Neuronal stem cell (in vitro differentiated cells): Measurements from ENCODE around the gene TNNC1.

Experiments used
- DNase-seq: peaks from one replicate; pipeline ENCODE4 v3.0.0-alpha.2; 2013; ENCODE audit warnings: low spot score
- H2AFZ ChIP-seq: one replicate; pipeline ENCODE4 v1.6.1; 2013; ENCODE audit warnings: mild to moderate bottlenecking, low read length, inconsistent platforms
- H2AK5ac ChIP-seq: 2 replicates; pipeline ENCODE4 v1.6.1; 2013; ENCODE audit warnings: low read depth, mild to moderate bottlenecking, inconsistent platforms, low read length, moderate library complexity, mixed read lengths
- H2BK120ac ChIP-seq: 2 replicates; pipeline ENCODE4 v1.6.1; 2013; ENCODE audit warnings: low read depth, mild to moderate bottlenecking, inconsistent platforms, low read length, moderate library complexity, mixed read lengths
- H2BK12ac ChIP-seq: one replicate; pipeline ENCODE4 v1.6.1; 2013; ENCODE audit warnings: low read length, inconsistent platforms
- H2BK15ac ChIP-seq: 2 replicates; pipeline ENCODE4 v1.6.1; 2013; ENCODE audit warnings: mild to moderate bottlenecking, low read length, inconsistent platforms, mixed read lengths
- H2BK5ac ChIP-seq: one replicate; pipeline ENCODE4 v1.6.1; 2013; ENCODE audit warnings: inconsistent platforms, mild to moderate bottlenecking, low read length, moderate library complexity
- H3K14ac ChIP-seq: one replicate; pipeline ENCODE4 v1.6.1; 2013; ENCODE audit warnings: low read length, inconsistent platforms
- H3K18ac ChIP-seq: 2 replicates; pipeline ENCODE4 v1.6.1; 2013; ENCODE audit warnings: low read length, inconsistent platforms
- H3K23ac ChIP-seq: 2 replicates; pipeline ENCODE4 v1.6.1; 2013; ENCODE audit warnings: low read depth, mild to moderate bottlenecking, mixed read lengths, low read length, inconsistent platforms; ENCODE audit not compliant: poor library complexity
- H3K27ac ChIP-seq: replicated peaks from 3 replicates; pipeline ENCODE4 v1.5.1; 2013; ENCODE audit warnings: low read length, inconsistent platforms
- H3K27me3 ChIP-seq, 3 experiments: 2 replicates each; pipeline ENCODE4 v1.6.1; 2013; ENCODE audit warnings: low read length in 3 of 3, mild to moderate bottlenecking in 2 of 3, inconsistent platforms in 1 of 3, low read depth in 1 of 3, mixed read lengths in 1 of 3, moderate library complexity in 1 of 3; ENCODE audit not compliant: control insufficient read depth in 3 of 3, insufficient read depth in 3 of 3
- H3K36me3 ChIP-seq, 2 donors: replicated peaks in 1 of 2; 2 replicates each; pipeline ENCODE4 v1.6.1; 2013; ENCODE audit warnings: low read length in 2 of 2; ENCODE audit not compliant: control insufficient read depth in 2 of 2, insufficient read depth in 2 of 2
- H3K4ac ChIP-seq: 2 replicates; pipeline ENCODE4 v1.6.1; 2013; ENCODE audit warnings: inconsistent platforms, mild to moderate bottlenecking, low read length, moderate library complexity
- H3K4me1 ChIP-seq, 2 donors: 1 replicate in 1 of 2; 2 replicates in 1 of 2; pipeline ENCODE4 v1.6.1; 2013; ENCODE audit warnings: low read length in 2 of 2, low read depth in 1 of 2; ENCODE audit not compliant: control insufficient read depth in 2 of 2, insufficient read depth in 1 of 2
- H3K4me2 ChIP-seq: one replicate; pipeline ENCODE4 v1.6.1; 2013; ENCODE audit warnings: mild to moderate bottlenecking, low read length, inconsistent platforms; ENCODE audit not compliant: insufficient read depth, poor library complexity, severe bottlenecking
- H3K4me3 ChIP-seq, 2 donors: 2 replicates each; pipeline ENCODE4 v1.5.1; 2013; ENCODE audit warnings: low read length in 2 of 2, mild to moderate bottlenecking in 2 of 2, inconsistent platforms in 1 of 2, moderate library complexity in 1 of 2
- H3K79me1 ChIP-seq: one replicate; pipeline ENCODE4 v1.6.1; 2013; ENCODE audit warnings: low read depth, mild to moderate bottlenecking, inconsistent platforms, low read length, moderate library complexity
- H3K9ac ChIP-seq: one replicate; pipeline ENCODE4 v1.6.1; 2013; ENCODE audit warnings: mild to moderate bottlenecking, low read depth, low read length, inconsistent platforms; ENCODE audit not compliant: poor library complexity
- H3K9me3 ChIP-seq, 2 donors: replicated peaks in 1 of 2; 2 replicates each; pipeline versions ENCODE3 to v1.6.1; 2013; ENCODE audit warnings: low read length in 2 of 2, mild to moderate bottlenecking in 2 of 2, inconsistent platforms in 1 of 2, low read depth in 1 of 2, mixed read lengths in 1 of 2, moderate library complexity in 1 of 2; ENCODE audit not compliant: control insufficient read depth in 2 of 2, insufficient read depth in 1 of 2
- H4K8ac ChIP-seq: one replicate; pipeline ENCODE4 v1.6.1; 2013; ENCODE audit warnings: low read depth, mild to moderate bottlenecking, inconsistent platforms, low read length, moderate library complexity
- H4K91ac ChIP-seq: one replicate; pipeline ENCODE4 v1.6.1; 2013; ENCODE audit warnings: low read length, low read depth, mild to moderate bottlenecking, inconsistent platforms; ENCODE audit not compliant: poor library complexity
- WGBS, 2 donors: extraction: QIAGEN DNeasy Blood & Tissue Kit; methylation state at CpG; one replicate each; pipeline ENCODE4 v1.1.7; 2013; ENCODE audit warnings: missing lambda C conversion rate in 2 of 2, mixed read lengths in 1 of 2; ENCODE audit not compliant: insufficient read length in 2 of 2, insufficient replicate concordance in 1 of 2; ENCODE audit errors: extremely low coverage in 2 of 2; 5-methylcytosine and 5-hydroxymethylcytosine counted together

Gene TNNC1

GRCh38 chr3:52432225-52432624 is 21.6 kb downstream of the TNNC1 start:
- Histone ChIP-seq H2BK120ac (no peak overlapping the region), H2BK12ac (no peak overlapping the region), H2BK5ac (no peak overlapping the region), H4K8ac (no peak overlapping the region), H3K4me3 (no peak overlapping the region), H3K4me2 (no peak overlapping the region), H4K91ac (no peak overlapping the region), H3K79me1 (no peaks in the 10 kb centered on the region), H2AK5ac (no peak overlapping the region), H2AFZ (no peak overlapping the region), H3K36me3 (no peaks in the 10 kb centered on the region), H3K4me1 (peaks cover 14 to 16% of the 10 kb centered on the region in 2 donors), H3K14ac (no peak overlapping the region), H3K9me3 (no peaks in the 10 kb centered on the region), H3K27ac (no peak overlapping the region), H3K18ac (no peak overlapping the region), H3K9ac (no peak overlapping the region), H2BK15ac (no peak overlapping the region), H3K4ac (no peak overlapping the region), H3K23ac (no peak overlapping the region), H3K27me3 (peaks cover 0 to 5% (median 0%) of the 10 kb centered on the region in 3 experiments)
- no CpG with 5 or more reads among the region's 6 CpGs for WGBS, 2 donors
- DNase-seq: no peak

- Histone ChIP-seq H3K4me2 (no peak overlapping the region), H2BK12ac (no peak overlapping the region), H3K27ac (no peak overlapping the region), H3K27me3 (peaks cover 0 to 5% (median 0%) of the 10 kb centered on the region in 3 experiments), H3K18ac (no peak overlapping the region), H3K4me1 (peaks cover 14 to 16% of the 10 kb centered on the region in 2 donors), H3K9ac (no peak overlapping the region), H3K14ac (no peak overlapping the region), H3K23ac (no peak overlapping the region), H2AFZ (no peak overlapping the region), H3K4ac (no peak overlapping the region), H3K4me3 (no peak overlapping the region), H2BK5ac (no peak overlapping the region), H3K36me3 (no peaks in the 10 kb centered on the region), H2BK15ac (no peak overlapping the region), H2BK120ac (no peak overlapping the region), H2AK5ac (no peak overlapping the region), H4K8ac (no peak overlapping the region), H4K91ac (no peak overlapping the region), H3K9me3 (no peaks in the 10 kb centered on the region), H3K79me1 (no peaks in the 10 kb centered on the region)
- no peak for DNase-seq
- no CpG with 5 or more reads among the region's 10 CpGs for WGBS, 2 donors
Observed at GRCh38 chr3:52431459-52432223, 22.2 kb downstream of the TNNC1 start.

- Histone ChIP-seq H3K9me3 (no peaks in the 10 kb centered on the region), H3K27me3 (peaks cover 0 to 5% (median 0%) of the 10 kb centered on the region in 3 experiments), H3K4ac (no peak overlapping the region), H3K27ac (no peak overlapping the region), H3K4me1 (peaks cover 14 to 15% of the 10 kb centered on the region in 2 donors), H2BK120ac (no peak overlapping the region), H3K4me2 (no peak overlapping the region), H4K91ac (no peak overlapping the region), H3K4me3 (no peak overlapping the region), H2BK5ac (no peak overlapping the region), H3K9ac (no peak overlapping the region), H3K36me3 (no peaks in the 10 kb centered on the region), H4K8ac (no peak overlapping the region), H2BK12ac (no peak overlapping the region), H2BK15ac (no peak overlapping the region), H3K23ac (no peak overlapping the region), H2AK5ac (no peak overlapping the region), H2AFZ (no peak overlapping the region), H3K18ac (no peak overlapping the region), H3K79me1 (no peaks in the 10 kb centered on the region), H3K14ac (no peak overlapping the region)
- WGBS, 2 donors: no CpG with 5 or more reads among the region's 9 CpGs
- no peak for DNase-seq
Observed at GRCh38 chr3:52430416-52430810, 23.4 kb downstream of the TNNC1 start.

- no peak for DNase-seq
- Histone ChIP-seq H3K4ac (no peak overlapping the region), H3K4me3 (no peak overlapping the region), H2BK15ac (no peak overlapping the region), H3K36me3 (no peaks in the 10 kb centered on the region), H4K8ac (no peak overlapping the region), H3K18ac (no peak overlapping the region), H3K4me2 (no peak overlapping the region), H3K27ac (no peak overlapping the region), H3K79me1 (no peaks in the 10 kb centered on the region), H3K27me3 (peaks cover 0 to 2% (median 0%) of the 10 kb centered on the region in 3 experiments), H3K4me1 (peaks cover 14 to 15% of the 10 kb centered on the region in 2 donors), H3K9me3 (no peaks in the 10 kb centered on the region), H2AFZ (no peak overlapping the region), H3K23ac (no peak overlapping the region), H2BK120ac (no peak overlapping the region), H2BK5ac (no peak overlapping the region), H2AK5ac (no peak overlapping the region), H2BK12ac (no peak overlapping the region), H3K14ac (no peak overlapping the region), H4K91ac (no peak overlapping the region), H3K9ac (no peak overlapping the region)
- no CpG with 5 or more reads among the region's 7 CpGs for WGBS, 2 donors
Observed at GRCh38 chr3:52429779-52430415, 23.9 kb downstream of the TNNC1 start.
